PC-9 (cell line): ENCODE results near the gene SV2C.

Experiments used
- EZH2 ChIP-seq: fragments of 200-600 bp; sonication (generic); IDR thresholded peaks from 2 replicates; pipeline ENCODE4 v1.8.0; 2017; ENCODE audit warnings: antibody characterized with exemption, low read depth
- TF ChIP-seq, protein P1 (sequence below): fragments of 200-600 bp; sonication (generic); conservative IDR thresholded peaks from 2 replicates; pipeline ENCODE4 v1.6.1; 2017; ENCODE audit warnings: mixed run types, antibody characterized with exemption, mild to moderate bottlenecking, moderate library complexity

DNA sequence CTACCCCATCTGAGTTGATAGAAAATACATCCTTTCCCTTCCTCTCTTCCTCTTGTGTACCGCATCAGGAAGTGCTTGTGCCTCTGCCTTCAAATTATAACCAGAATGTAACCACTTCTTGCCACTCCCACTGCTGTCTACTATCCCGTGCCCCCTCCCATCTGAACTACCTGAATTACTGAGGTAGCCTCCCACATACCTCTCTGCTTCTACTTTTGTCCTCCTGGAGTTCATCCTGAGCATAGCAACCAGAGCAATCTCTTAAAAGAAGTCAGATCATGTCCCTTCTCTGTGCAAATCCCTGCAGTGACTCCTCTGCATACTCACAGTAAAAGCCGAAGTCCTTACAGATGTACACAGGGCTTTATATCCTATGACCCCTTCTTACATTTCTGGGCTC lies 23.0 kb downstream of the SV2C start:
- TF ChIP-seq EZH2 = no peak
- TF ChIP-seq, protein P1, sequence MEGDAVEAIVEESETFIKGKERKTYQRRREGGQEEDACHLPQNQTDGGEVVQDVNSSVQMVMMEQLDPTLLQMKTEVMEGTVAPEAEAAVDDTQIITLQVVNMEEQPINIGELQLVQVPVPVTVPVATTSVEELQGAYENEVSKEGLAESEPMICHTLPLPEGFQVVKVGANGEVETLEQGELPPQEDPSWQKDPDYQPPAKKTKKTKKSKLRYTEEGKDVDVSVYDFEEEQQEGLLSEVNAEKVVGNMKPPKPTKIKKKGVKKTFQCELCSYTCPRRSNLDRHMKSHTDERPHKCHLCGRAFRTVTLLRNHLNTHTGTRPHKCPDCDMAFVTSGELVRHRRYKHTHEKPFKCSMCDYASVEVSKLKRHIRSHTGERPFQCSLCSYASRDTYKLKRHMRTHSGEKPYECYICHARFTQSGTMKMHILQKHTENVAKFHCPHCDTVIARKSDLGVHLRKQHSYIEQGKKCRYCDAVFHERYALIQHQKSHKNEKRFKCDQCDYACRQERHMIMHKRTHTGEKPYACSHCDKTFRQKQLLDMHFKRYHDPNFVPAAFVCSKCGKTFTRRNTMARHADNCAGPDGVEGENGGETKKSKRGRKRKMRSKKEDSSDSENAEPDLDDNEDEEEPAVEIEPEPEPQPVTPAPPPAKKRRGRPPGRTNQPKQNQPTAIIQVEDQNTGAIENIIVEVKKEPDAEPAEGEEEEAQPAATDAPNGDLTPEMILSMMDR = no peak
